ENCODE results near the gene PDE8A. TPM values are rescaled to one million over a fixed set of nuclear protein-coding genes. Genes with fewer than 3 reads are reported as not detected.

The PDE8A gene
- total RNA-seq, 1 experiment from 2014 or later, result 40.0 TPM

- peaks cover 4% of the 10 kb centered on the region; the same call in 1 of the 2 replicates for H3K4me1 ChIP-seq (ENCODE audit: control insufficient read depth, insufficient read depth, low read length)
- in situ Hi-C loops (cut with HindIII; ENCODE audit: low pct_unique_long_range_greater_than_20kb, low sequenced_read_pairs), result no loop called here
- ChIA-PET POLR2A (no interaction called here), CTCF (no interaction called here)
- no peak overlapping the region for H3K4me3 ChIP-seq (ENCODE audit: low read depth in 2 of 2, low read length in 2 of 2)
- DNase-seq (ENCODE audit: low read depth, low spot score), result no peak
- H3K27me3 ChIP-seq (ENCODE audit: control insufficient read depth, insufficient read depth, low read length), result no peaks in the 10 kb centered on the region
- ATAC-seq, result no peak
- no peak overlapping the region for H3K27ac ChIP-seq (ENCODE audit: low read length)
- H3K36me3 ChIP-seq (ENCODE audit: control insufficient read depth, insufficient read depth, low read length), result no peaks in the 10 kb centered on the region
- intact Hi-C loops (cut with micrococcal nuclease; ENCODE audit: unreplicated experiment), result no loop called here
- no peak for TF ChIP-seq TCF7L2 (IDR thresholded peaks at IDR 0.05; ENCODE audit: low read depth, low read length)
- TF ChIP-seq POLR2AphosphoS5 (IDR thresholded peaks at IDR 0.05; ENCODE audit: low read depth, low read length), result no peak
- no peak for TF ChIP-seq REST (IDR thresholded peaks at IDR 0.05; ENCODE audit: insufficient read depth in 1 of 2, low read depth in 2 of 2, low read length in 1 of 2)
- peak; percentile 20 for TF ChIP-seq CTCF (IDR thresholded peaks at IDR 0.05)
- TF ChIP-seq SIN3A (IDR thresholded peaks at IDR 0.05; ENCODE audit: borderline replicate concordance, insufficient read depth, low read depth, low read length), result no peak
- no peaks in the 10 kb centered on the region for H3K9me3 ChIP-seq (ENCODE audit: control insufficient read depth, insufficient read depth, low read depth, low read length)
- BruUV-seq (replicated peaks), result no TSS peak
Observed at GRCh38 chr15:85005319-85005718, 23.7 kb downstream of the PDE8A start.

- Histone ChIP-seq H3K36me3 (ENCODE audit: control insufficient read depth, insufficient read depth, low read length) (no peaks in the 10 kb centered on the region), H3K4me3 (ENCODE audit: low read depth in 2 of 2, low read length in 2 of 2) (no peak overlapping the region), H3K27me3 (ENCODE audit: control insufficient read depth, insufficient read depth, low read length) (no peaks in the 10 kb centered on the region), H3K27ac (ENCODE audit: low read length) (no peak overlapping the region), H3K9me3 (ENCODE audit: control insufficient read depth, insufficient read depth, low read depth, low read length) (no peaks in the 10 kb centered on the region), H3K4me1 (ENCODE audit: control insufficient read depth, insufficient read depth, low read length) (no peaks in the 10 kb centered on the region; the same call in 1 of the 2 replicates)
- ChIA-PET CTCF (no interaction called here), POLR2A (no interaction called here)
- in situ Hi-C loops (cut with HindIII; ENCODE audit: low pct_unique_long_range_greater_than_20kb, low sequenced_read_pairs), result no loop called here
- no TSS peak for BruUV-seq (replicated peaks)
- TF ChIP-seq POLR2AphosphoS5 (IDR thresholded peaks at IDR 0.05; ENCODE audit: low read depth, low read length) (no peak), TCF7L2 (IDR thresholded peaks at IDR 0.05; ENCODE audit: low read depth, low read length) (no peak), REST (IDR thresholded peaks at IDR 0.05; ENCODE audit: insufficient read depth in 1 of 2, low read depth in 2 of 2, low read length in 1 of 2) (no peak), CTCF (IDR thresholded peaks at IDR 0.05) (no peak), SIN3A (IDR thresholded peaks at IDR 0.05; ENCODE audit: borderline replicate concordance, insufficient read depth, low read depth, low read length) (no peak)
- intact Hi-C loops (cut with micrococcal nuclease; ENCODE audit: unreplicated experiment), result no loop called here
- no peak for ATAC-seq
- no peak for DNase-seq (ENCODE audit: low read depth, low spot score)
Observed at GRCh38 chr15:85005746-85006145, 24.1 kb downstream of the PDE8A start.
